ENCODE measurements around the gene KRTAP2-2.
"Not testable (repeated sequence)": the region's sequence is repeated elsewhere in the genome, so short reads cannot be mapped to it uniquely, and the experiment has no call there.

DNA sequence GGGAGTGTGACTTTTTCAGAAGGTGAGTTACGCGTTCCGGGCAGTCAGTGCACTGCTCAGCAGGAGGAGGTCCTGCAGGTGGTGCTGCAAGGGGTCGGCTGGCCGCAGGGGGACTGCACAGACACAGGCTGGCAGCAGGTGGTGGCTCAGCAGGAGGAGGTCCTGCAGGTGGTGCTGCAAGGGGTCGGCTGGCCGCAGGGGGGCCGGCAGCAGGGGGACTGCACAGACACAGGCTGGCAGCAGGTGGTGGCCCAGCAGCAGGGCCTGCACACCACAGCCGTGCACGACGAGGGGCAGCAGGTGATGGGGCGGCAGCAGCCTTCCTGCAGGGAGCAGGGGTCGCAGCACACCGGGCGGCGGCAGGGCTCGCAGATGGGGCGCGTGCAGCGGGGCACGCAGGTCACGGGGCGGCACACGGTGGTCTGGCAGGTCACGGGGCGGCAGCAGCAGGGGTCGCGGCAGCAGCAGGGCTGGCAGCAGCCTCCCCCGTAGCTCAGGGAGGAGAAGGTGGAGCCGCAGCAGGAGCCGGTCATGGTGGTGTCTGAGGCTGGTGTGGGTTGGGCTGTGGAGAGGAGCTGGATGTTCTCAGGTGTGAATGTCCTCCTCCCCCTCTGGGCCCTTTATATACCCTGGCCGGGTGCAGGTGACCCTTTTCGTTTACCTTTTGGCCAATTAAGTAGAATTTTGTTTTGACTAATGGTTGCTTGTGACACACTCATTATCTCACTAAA is 8.1 kb downstream of the KRTAP2-2 start, which contains the start of gene KRTAP2-1:
- TF ChIP-seq, protein P1, sequence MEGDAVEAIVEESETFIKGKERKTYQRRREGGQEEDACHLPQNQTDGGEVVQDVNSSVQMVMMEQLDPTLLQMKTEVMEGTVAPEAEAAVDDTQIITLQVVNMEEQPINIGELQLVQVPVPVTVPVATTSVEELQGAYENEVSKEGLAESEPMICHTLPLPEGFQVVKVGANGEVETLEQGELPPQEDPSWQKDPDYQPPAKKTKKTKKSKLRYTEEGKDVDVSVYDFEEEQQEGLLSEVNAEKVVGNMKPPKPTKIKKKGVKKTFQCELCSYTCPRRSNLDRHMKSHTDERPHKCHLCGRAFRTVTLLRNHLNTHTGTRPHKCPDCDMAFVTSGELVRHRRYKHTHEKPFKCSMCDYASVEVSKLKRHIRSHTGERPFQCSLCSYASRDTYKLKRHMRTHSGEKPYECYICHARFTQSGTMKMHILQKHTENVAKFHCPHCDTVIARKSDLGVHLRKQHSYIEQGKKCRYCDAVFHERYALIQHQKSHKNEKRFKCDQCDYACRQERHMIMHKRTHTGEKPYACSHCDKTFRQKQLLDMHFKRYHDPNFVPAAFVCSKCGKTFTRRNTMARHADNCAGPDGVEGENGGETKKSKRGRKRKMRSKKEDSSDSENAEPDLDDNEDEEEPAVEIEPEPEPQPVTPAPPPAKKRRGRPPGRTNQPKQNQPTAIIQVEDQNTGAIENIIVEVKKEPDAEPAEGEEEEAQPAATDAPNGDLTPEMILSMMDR (conservative IDR thresholded peaks at IDR 0.05 in 1 of 2, IDR thresholded peaks at IDR 0.05 in 1 of 2; ENCODE audit: low read depth in 1 of 2, low read length in 2 of 2), result not testable (repeated sequence)
- not testable (repeated sequence) for TF ChIP-seq EZH2 (IDR thresholded peaks at IDR 0.05; ENCODE audit: low read length, missing control alignments)
